HPDE6-E6E7 (cell line): ENCODE measurements around the gene SLC6A19.

Source experiments
- DNase-seq: peaks from one replicate; pipeline ENCODE4 v3.0.0; 2011; ENCODE audit warnings: missing footprints; ENCODE audit errors: extremely low spot score

The SLC6A19 gene

GRCh38 chr5:1209896-1210776 is 8.7 kb downstream of the SLC6A19 start:
- DNase-seq = no peak

- no peak for DNase-seq
These were observed 9.4 kb downstream of the SLC6A19 start for GRCh38 chr5:1210832-1211251.

GRCh38 chr5:1211701-1212100 is 10.3 kb downstream of the SLC6A19 start:
- DNase-seq = no peak

GRCh38 chr5:1212271-1212670 is 10.9 kb downstream of the SLC6A19 start:
- no peak for DNase-seq

- DNase-seq = no peak
These were observed 11.5 kb downstream of the SLC6A19 start for GRCh38 chr5:1212881-1213280.

- DNase-seq = no peak
These were observed 12.2 kb downstream of the SLC6A19 start for GRCh38 chr5:1213508-1214162.

- no peak for DNase-seq
These were observed 13.0 kb downstream of the SLC6A19 start for GRCh38 chr5:1214163-1214935.

- DNase-seq = no peak
These were observed 13.5 kb downstream of the SLC6A19 start for GRCh38 chr5:1214936-1215220.

GRCh38 chr5:1215320-1216096 is 14.1 kb downstream of the SLC6A19 start:
- no peak for DNase-seq

GRCh38 chr5:1216211-1216917 is 15.0 kb downstream of the SLC6A19 start:
- no peak for DNase-seq

- DNase-seq = no peak
These were observed 15.5 kb downstream of the SLC6A19 start for GRCh38 chr5:1216918-1217295.

- no peak for DNase-seq
These were observed 16.3 kb downstream of the SLC6A19 start for GRCh38 chr5:1217596-1218206.

GRCh38 chr5:1218351-1219080 is 17.1 kb downstream of the SLC6A19 start:
- DNase-seq = no peak

- DNase-seq = no peak
These were observed 17.8 kb downstream of the SLC6A19 start for GRCh38 chr5:1219098-1219767.

- no peak for DNase-seq
These were observed 18.3 kb downstream of the SLC6A19 start for GRCh38 chr5:1219768-1220100.

GRCh38 chr5:1220351-1220750 is 19.0 kb downstream of the SLC6A19 start:
- DNase-seq = no peak

- no peak for DNase-seq
These were observed 19.4 kb downstream of the SLC6A19 start for GRCh38 chr5:1220831-1221230.

- no peak for DNase-seq
These were observed 20.3 kb downstream of the SLC6A19 start for GRCh38 chr5:1221721-1222120.

- DNase-seq = no peak
These were observed 20.8 kb downstream of the SLC6A19 start for GRCh38 chr5:1222147-1222546.
